Lower lobe of right lung (tissue), 2 donors: ENCODE results near the gene CPNE7. TPM values are rescaled to one million over a fixed set of nuclear protein-coding genes. Genes with fewer than 3 reads are reported as not detected.

ENCODE experiments used
- ATAC-seq, 2 donors: fragments of 200-7000 bp; cut with Tn5 transposase; one replicate each; pipeline ENCODE4 v1.9.1; 2020 to 2022; ENCODE audit warnings: mild to moderate bottlenecking in 2 of 2, moderate library complexity in 2 of 2
- DNase-seq: peaks from one replicate; pipeline ENCODE4 v3.0.0-alpha.2; 2020
- H3K27ac ChIP-seq: fragments of 200-600 bp; one replicate; pipeline ENCODE4 v1.8.0; 2022
- H3K27me3 ChIP-seq: fragments of 200-600 bp; one replicate; pipeline ENCODE4 v1.8.0; 2022; ENCODE audit warnings: low read depth
- H3K36me3 ChIP-seq: fragments of 200-600 bp; one replicate; pipeline ENCODE4 v1.8.0; 2022; ENCODE audit warnings: mild to moderate bottlenecking
- H3K4me1 ChIP-seq: fragments of 200-600 bp; one replicate; pipeline ENCODE4 v1.8.0; 2022
- H3K4me3 ChIP-seq: fragments of 200-600 bp; one replicate; pipeline ENCODE4 v1.8.0; 2022; ENCODE audit warnings: mild to moderate bottlenecking
- H3K9me3 ChIP-seq: fragments of 200-600 bp; one replicate; pipeline ENCODE4 v1.8.0; 2022
- CTCF ChIP-seq: fragments of 200-600 bp; IDR thresholded peaks from one replicate; pipeline ENCODE4 v1.8.0; 2022; ENCODE audit warnings: antibody characterized with exemption, mild to moderate bottlenecking
- intact Hi-C: fragments of 100-400 bp; cut with DNase I; formaldehyde crosslinking; loops from one replicate; pipeline ENCODE4 v1.11.0; 2022
- total RNA-seq: library from RNA; stranded (reverse); fragmentation: NEBNext Ultra II Directional; extraction: Animal tissue kit (Norgen Biotek cat#: 25700); gene quantifications from one replicate; pipeline ENCODE4 v1.2.1, GENCODE V29; 2021
- donor health status: DM: no; HTN: yes; CAD: no; lungs with severe emphysema.

The CPNE7 gene
- total RNA-seq, 1 donor from 2014 or later: 0.35 TPM

GRCh38 chr16:89612415-89613166, 37.0 kb downstream of the CPNE7 start:
- TF ChIP-seq CTCF: no peak
- H3K4me3 ChIP-seq: no peak overlapping the region
- H3K36me3 ChIP-seq: no peaks in the 10 kb centered on the region
- H3K4me1 ChIP-seq: no peaks in the 10 kb centered on the region
- no peaks in the 10 kb centered on the region for H3K9me3 ChIP-seq
- no peaks in the 10 kb centered on the region for H3K27me3 ChIP-seq
- intact Hi-C loops: no loop called here
- DNase-seq (no peak), ATAC-seq (no peak)
- H3K27ac ChIP-seq: no peak overlapping the region

DNA sequence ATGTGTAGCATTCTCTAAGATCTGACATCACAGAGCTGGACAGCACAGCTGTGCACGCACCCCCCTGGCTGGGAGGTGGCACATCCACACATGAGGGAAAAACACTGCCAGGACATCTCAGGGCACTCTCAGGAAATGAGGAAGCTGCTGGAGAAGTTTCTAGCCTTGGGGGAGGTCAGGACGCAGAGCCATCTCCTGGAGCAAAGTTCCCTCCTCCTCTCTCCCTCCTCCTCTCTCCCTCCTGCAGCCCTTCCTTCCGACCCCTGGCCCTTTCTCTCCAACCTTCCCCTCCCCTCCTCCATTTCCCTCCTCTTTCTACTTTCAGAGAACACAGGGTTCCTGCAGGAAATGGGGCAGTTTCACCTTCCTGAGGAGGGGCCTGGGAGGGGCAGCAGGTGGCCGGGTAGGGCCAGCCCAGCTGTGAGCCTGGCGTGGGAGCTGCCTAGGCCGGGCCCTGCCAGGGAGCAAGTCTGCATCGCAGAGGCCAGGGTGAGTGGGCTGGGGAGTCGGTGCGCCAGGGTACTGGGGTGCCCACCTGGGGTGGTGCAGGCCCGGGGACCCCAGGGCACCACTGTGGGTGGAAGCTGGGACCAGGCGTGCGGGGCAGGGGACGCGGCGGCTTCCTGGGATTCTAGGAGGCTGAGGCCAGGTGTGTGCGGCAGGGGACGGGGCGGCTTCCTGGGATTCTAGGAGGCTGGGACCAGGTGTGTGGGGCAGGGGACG, 37.8 kb downstream of the CPNE7 start, which contains the start of gene DPEP1:
Gene DPEP1 (plus strand): TSS at position 412 of the 723 bp plus-strand sequence. CDS start 16,769 bp downstream, outside the sequence.
- Histone ChIP-seq H3K27ac (no peak within 1 kb of the TSS), H3K4me3 (no peak within 1 kb of the TSS), H3K9me3 (no peaks in the 10 kb centered on the region), H3K36me3 (no peaks in the 10 kb centered on the region), H3K27me3 (no peaks in the 10 kb centered on the region), H3K4me1 (no peaks in the 10 kb centered on the region)
- peak; percentile 22 to 29 for ATAC-seq
- no peak for DNase-seq
- intact Hi-C loops: no loop called here
- no peak for TF ChIP-seq CTCF

GRCh38 chr16:89613954-89614459, 38.4 kb downstream of the CPNE7 start:
- ATAC-seq (no peak), DNase-seq (no peak)
- no peaks in the 10 kb centered on the region for H3K36me3 ChIP-seq
- no peak overlapping the region for H3K4me3 ChIP-seq
- TF ChIP-seq CTCF: no peak
- no peaks in the 10 kb centered on the region for H3K9me3 ChIP-seq
- H3K4me1 ChIP-seq: no peaks in the 10 kb centered on the region
- no peak overlapping the region for H3K27ac ChIP-seq
- intact Hi-C loops: no loop called here
- no peaks in the 10 kb centered on the region for H3K27me3 ChIP-seq

- peak in 1 of 2 donors; percentile 13 for ATAC-seq
- Histone ChIP-seq H3K9me3 (no peaks in the 10 kb centered on the region), H3K27me3 (no peaks in the 10 kb centered on the region), H3K4me1 (no peaks in the 10 kb centered on the region), H3K4me3 (no peak overlapping the region), H3K36me3 (no peaks in the 10 kb centered on the region), H3K27ac (no peak overlapping the region)
- DNase-seq: no peak
- TF ChIP-seq CTCF: no peak
- intact Hi-C loops: no loop called here
These were observed 39.6 kb downstream of the CPNE7 start for GRCh38 chr16:89615176-89615575.

DNA sequence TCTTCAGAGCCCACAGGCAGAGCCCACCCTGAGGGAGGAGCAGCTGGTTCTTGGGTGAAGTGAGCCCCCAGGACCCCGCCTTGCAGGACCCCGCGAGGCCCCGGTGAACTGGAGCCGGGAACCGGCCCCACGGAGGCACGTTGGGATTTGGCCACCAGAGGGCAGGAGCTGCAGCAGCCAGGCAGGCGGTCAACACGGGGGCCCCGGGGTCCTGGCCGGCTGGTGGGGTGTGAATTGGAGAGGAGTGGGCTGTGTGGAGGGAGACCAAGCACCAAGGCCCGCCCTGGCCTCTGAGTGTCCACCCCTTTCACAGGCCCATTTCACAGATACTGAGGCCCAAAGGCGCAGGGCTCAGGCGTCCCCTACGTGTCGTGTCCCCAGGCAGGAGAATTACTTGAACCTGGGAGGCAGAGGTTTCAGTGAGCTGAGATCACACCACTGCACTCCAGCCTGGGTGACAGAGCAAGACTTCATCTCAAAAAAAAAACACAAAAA, 40.1 kb downstream of the CPNE7 start:
- ATAC-seq (peak in 1 of 2 donors; percentile 28), DNase-seq (no peak)
- peak; percentile 49 for TF ChIP-seq CTCF
- H3K4me1 ChIP-seq: no peaks in the 10 kb centered on the region
- no peak overlapping the region for H3K4me3 ChIP-seq
- H3K27me3 ChIP-seq: peaks cover 4% of the 10 kb centered on the region
- no peaks in the 10 kb centered on the region for H3K36me3 ChIP-seq
- no peaks in the 10 kb centered on the region for H3K9me3 ChIP-seq
- H3K27ac ChIP-seq: no peak overlapping the region
- intact Hi-C loops: no loop called here
